ENCODE results near the gene IL2RA. TPM values are rescaled to one million over a fixed set of nuclear protein-coding genes. Genes with fewer than 3 reads are reported as not detected.
"Not testable (repeated sequence)": the region's sequence is repeated elsewhere in the genome, so short reads cannot be mapped to it uniquely, and the experiment has no call there.

The IL2RA gene
- total and polyA plus RNA-seq, 8 donors = 0.11 to 4.1 (median 0.33) TPM

DNA sequence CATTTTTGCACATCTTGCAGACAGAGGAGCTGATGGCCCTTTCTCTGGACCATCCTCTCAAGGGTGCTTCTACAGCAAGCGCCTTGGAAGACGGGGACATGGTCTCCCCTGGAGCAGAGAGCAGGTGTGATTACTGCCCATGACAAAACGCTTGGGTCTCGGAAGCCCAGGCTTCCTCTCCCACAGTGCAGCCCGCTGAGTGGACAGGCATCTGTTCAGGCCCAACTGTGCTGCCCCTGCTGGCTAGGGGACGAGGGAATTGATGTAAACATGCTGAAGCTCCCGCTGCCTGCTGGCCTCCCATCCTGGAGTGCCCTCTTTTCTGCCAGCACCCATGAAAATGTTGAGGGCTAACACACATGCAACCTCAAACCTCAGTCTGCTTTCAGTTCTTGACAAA is 99.1 kb downstream of the IL2RA start:
- H3K4me1 ChIP-seq = no peaks in the 10 kb centered on the region
- ATAC-seq (no peak), DNase-seq (no peak)
- H3K36me3 ChIP-seq = peaks cover 0 to 91% of the 10 kb centered on the region in 2 donors
- H3K4me3 ChIP-seq = no peak overlapping the region
- H3K27ac ChIP-seq = no peak overlapping the region
- intact Hi-C loops (cut with DNase I) = no loop called here
- no peaks in the 10 kb centered on the region for H3K9me3 ChIP-seq
- H3K27me3 ChIP-seq = no peaks in the 10 kb centered on the region
- TF ChIP-seq, protein P1, sequence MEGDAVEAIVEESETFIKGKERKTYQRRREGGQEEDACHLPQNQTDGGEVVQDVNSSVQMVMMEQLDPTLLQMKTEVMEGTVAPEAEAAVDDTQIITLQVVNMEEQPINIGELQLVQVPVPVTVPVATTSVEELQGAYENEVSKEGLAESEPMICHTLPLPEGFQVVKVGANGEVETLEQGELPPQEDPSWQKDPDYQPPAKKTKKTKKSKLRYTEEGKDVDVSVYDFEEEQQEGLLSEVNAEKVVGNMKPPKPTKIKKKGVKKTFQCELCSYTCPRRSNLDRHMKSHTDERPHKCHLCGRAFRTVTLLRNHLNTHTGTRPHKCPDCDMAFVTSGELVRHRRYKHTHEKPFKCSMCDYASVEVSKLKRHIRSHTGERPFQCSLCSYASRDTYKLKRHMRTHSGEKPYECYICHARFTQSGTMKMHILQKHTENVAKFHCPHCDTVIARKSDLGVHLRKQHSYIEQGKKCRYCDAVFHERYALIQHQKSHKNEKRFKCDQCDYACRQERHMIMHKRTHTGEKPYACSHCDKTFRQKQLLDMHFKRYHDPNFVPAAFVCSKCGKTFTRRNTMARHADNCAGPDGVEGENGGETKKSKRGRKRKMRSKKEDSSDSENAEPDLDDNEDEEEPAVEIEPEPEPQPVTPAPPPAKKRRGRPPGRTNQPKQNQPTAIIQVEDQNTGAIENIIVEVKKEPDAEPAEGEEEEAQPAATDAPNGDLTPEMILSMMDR (IDR thresholded peaks at IDR 0.05) = no peak

DNA sequence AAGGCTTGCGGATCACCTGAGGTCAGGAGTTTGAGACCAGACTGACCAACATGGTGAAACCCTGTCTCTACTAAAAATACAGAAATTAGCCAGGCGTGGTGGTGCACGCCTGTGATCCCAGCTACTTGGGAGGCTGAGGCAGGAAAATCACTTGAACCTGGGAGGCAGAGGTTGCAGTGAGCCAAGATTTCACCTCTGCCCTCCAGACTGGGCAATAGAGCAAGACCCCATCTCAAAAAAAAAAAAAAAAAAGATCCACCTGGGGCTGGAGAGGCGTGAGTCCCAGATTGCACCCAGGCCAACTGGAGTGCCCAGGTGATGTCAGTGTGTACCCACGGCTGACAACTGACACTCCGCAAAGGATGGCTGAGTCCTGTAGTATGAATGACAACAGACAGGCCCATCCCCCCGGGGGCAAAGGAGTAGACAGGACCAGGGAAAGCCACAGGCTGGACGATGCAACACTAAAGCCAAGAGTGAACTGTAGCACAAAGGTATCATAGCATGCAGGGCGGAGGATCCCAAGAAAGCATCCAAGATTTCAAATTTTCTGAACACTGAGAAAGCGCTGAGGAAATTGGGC is 99.7 kb downstream of the IL2RA start:
- ATAC-seq; H3K9me3 ChIP-seq; intact Hi-C loops (cut with DNase I); H3K27me3 ChIP-seq; H3K4me3 ChIP-seq; DNase-seq; H3K27ac ChIP-seq; H3K4me1 ChIP-seq: not testable (repeated sequence)
- H3K36me3 ChIP-seq = peaks cover 0 to 89% of the 10 kb centered on the region in 2 donors

DNA sequence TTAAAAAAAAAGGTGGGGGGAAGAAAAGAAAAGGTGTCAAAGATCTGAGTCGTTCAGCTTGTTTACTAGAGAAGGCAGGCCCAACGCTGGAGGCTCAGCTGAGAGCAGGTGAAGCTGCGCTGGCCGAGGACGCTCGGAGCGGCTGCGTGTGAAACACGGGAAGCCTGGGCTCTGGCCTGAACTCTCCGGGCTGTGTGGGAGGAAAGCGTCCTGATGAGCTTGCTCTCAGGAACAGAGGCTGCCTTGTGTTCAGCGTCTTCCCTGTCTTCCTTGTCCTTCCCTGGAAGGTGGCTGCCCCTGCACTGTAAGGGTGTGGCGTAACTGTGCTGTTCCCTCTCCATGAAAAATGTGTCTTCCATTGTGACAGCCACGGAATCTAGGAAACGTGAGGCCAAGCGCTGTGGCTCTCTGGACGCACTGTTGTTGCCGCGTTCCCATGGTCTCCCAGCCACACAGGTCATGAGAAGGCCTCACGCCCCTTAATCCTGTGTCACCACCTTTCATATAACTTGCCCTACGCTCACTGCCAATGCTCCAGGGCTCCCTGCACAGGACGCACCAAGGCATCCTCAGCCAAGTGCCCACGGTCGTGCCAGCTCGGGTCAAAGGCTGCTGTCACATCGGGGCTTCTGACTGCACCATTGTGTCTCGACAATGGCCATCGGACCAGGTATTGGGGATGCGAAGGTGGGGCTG is 100.6 kb downstream of the IL2RA start:
- no peaks in the 10 kb centered on the region for H3K27me3 ChIP-seq
- intact Hi-C loops (cut with DNase I) = no loop called here
- no peaks in the 10 kb centered on the region for H3K4me1 ChIP-seq
- peaks cover 0 to 89% of the 10 kb centered on the region in 2 donors for H3K36me3 ChIP-seq
- no peak for DNase-seq
- no peak for ATAC-seq
- H3K9me3 ChIP-seq = no peaks in the 10 kb centered on the region
- TF ChIP-seq, protein P1 (IDR thresholded peaks at IDR 0.05) = no peak
- H3K27ac ChIP-seq = no peak overlapping the region
- H3K4me3 ChIP-seq = no peak overlapping the region

DNA sequence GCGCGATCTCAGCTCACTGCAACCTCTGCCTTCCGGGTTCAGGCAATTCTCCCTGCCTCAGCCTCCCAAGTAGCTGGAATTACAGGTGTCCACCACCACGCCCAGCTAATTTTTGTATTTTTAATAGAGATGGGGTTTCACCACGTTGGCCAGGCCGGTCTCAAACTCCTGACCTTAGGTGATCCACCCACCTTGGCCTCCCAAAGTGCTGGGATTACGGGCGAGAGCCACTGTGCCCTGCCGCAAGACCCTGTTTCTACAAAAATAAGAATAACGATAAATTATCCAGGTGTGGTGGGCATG is 101.2 kb downstream of the IL2RA start:
- intact Hi-C loops (cut with DNase I); H3K27ac ChIP-seq; H3K4me3 ChIP-seq; DNase-seq; ATAC-seq; H3K4me1 ChIP-seq; H3K27me3 ChIP-seq; H3K9me3 ChIP-seq: not testable (repeated sequence)
- peaks cover 0 to 89% of the 10 kb centered on the region in 2 donors for H3K36me3 ChIP-seq

Other genes starting within 250 kb of the IL2RA start
- gene GDI2, start 248.9 kb downstream of the IL2RA start, total RNA-seq = 100 to 1,000 TPM; 196 to 219 TPM
- gene GDI2, start 248.9 kb downstream of the IL2RA start, polyA plus RNA-seq (ENCODE audit: insufficient read length in 6 of 6) = 100 to 1,000 TPM; 234 to 304 (median 262) TPM
- gene ANKRD16, start 172.5 kb downstream of the IL2RA start, total RNA-seq = 1 to 10 TPM; 4.4 to 4.5 TPM
- gene ANKRD16, start 172.5 kb downstream of the IL2RA start, polyA plus RNA-seq (ENCODE audit: insufficient read length in 6 of 6) = 10 to 100 TPM; 10.6 to 13.0 (median 11.9) TPM
- 10 to 100 TPM; 74.7 to 77.4 TPM for gene FBH1, start 172.1 kb downstream of the IL2RA start, total RNA-seq
- gene FBH1, start 172.1 kb downstream of the IL2RA start, polyA plus RNA-seq (ENCODE audit: insufficient read length in 6 of 6) = 10 to 100 TPM; 78.9 to 96.1 (median 88.1) TPM
- gene IL15RA, start 84.8 kb downstream of the IL2RA start, total RNA-seq = 10 to 100 TPM; 14.7 to 46.2 TPM
- 1 to 10 TPM; 4.4 to 9.1 (median 6.3) TPM for gene IL15RA, start 84.8 kb downstream of the IL2RA start, polyA plus RNA-seq (ENCODE audit: insufficient read length in 6 of 6)
- 10 to 100 TPM; 63.2 to 95.5 TPM for gene RBM17, start 26.7 kb upstream of the IL2RA start, total RNA-seq
- 100 to 1,000 TPM; 176 to 215 (median 191) TPM for gene RBM17, start 26.7 kb upstream of the IL2RA start, polyA plus RNA-seq (ENCODE audit: insufficient read length in 6 of 6)
- 100 to 1,000 TPM in 1 of 2 donors, 10 to 100 TPM in 1; 41.8 to 120 TPM for gene PFKFB3, start 140.6 kb upstream of the IL2RA start, total RNA-seq
- gene PFKFB3, start 140.6 kb upstream of the IL2RA start, polyA plus RNA-seq (ENCODE audit: insufficient read length in 6 of 6) = 10 to 100 TPM; 15.3 to 24.5 (median 21.8) TPM

Measured in left lung (tissue), 10 donors.